Liver (tissue), 9 donors: ENCODE results near the gene HAGH. TPM values are rescaled to one million over a fixed set of nuclear protein-coding genes. Genes with fewer than 3 reads are reported as not detected.

Experiments used
- DNase-seq: peaks from one replicate; pipeline ENCODE4 v3.0.0-alpha.2; 2017; ENCODE audit warnings: low spot score
- H3K27ac ChIP-seq, 2 donors: one replicate each; pipeline ENCODE4 v1.7.0; 2013; ENCODE audit warnings: inconsistent platforms in 2 of 2, low read length in 2 of 2, control low read depth in 1 of 2, low read depth in 1 of 2, mild to moderate bottlenecking in 1 of 2
- H3K27me3 ChIP-seq, 4 donors: one replicate each; pipeline versions ENCODE4 v1.6.1 to v1.7.0; 2013; ENCODE audit warnings: low read length in 3 of 4, inconsistent platforms in 1 of 4, mild to moderate bottlenecking in 1 of 4, moderate library complexity in 1 of 4; ENCODE audit not compliant: control insufficient read depth in 4 of 4, insufficient read depth in 4 of 4
- H3K36me3 ChIP-seq, 4 donors: one replicate each; pipeline versions ENCODE4 v1.6.1 to v1.7.0; 2013; ENCODE audit warnings: low read length in 3 of 4, mild to moderate bottlenecking in 3 of 4, low read depth in 1 of 4, moderate library complexity in 1 of 4; ENCODE audit not compliant: control insufficient read depth in 4 of 4, insufficient read depth in 3 of 4
- H3K4me1 ChIP-seq, 4 donors: one replicate each; pipeline versions ENCODE4 v1.6.1 to v1.7.0; 2013; ENCODE audit warnings: low read length in 3 of 4, mild to moderate bottlenecking in 3 of 4, moderate library complexity in 1 of 4; ENCODE audit not compliant: control insufficient read depth in 4 of 4, insufficient read depth in 4 of 4
- H3K4me3 ChIP-seq, 3 donors: one replicate each; pipeline versions ENCODE4 v1.6.1 to v1.7.0; 2013; ENCODE audit warnings: low read length in 3 of 3, control low read depth in 1 of 3, low read depth in 1 of 3, mild to moderate bottlenecking in 1 of 3
- H3K9ac ChIP-seq, 2 donors: one replicate each; pipeline ENCODE4 v1.7.0; 2013; ENCODE audit warnings: low read length in 2 of 2, mild to moderate bottlenecking in 2 of 2, moderate library complexity in 2 of 2, control low read depth in 1 of 2, low read depth in 1 of 2
- H3K9me3 ChIP-seq, 4 donors: one replicate each; pipeline versions ENCODE4 v1.6.1 to v1.7.0; 2013; ENCODE audit warnings: low read length in 3 of 4; ENCODE audit not compliant: control insufficient read depth in 4 of 4
- EGR1 ChIP-seq, 2 donors: IDR thresholded peaks; 2 replicates each; pipeline ENCODE4 v1.6.1; 2016 to 2018; ENCODE audit warnings: antibody characterized with exemption in 2 of 2, low read depth in 2 of 2
- FOXA2 ChIP-seq: IDR thresholded peaks from 2 replicates; pipeline ENCODE4 v1.6.1; 2016; ENCODE audit warnings: antibody characterized with exemption
- GABPA ChIP-seq, 2 donors: IDR thresholded peaks in 1 of 2; conservative IDR thresholded peaks in 1 of 2; 2 replicates each; pipeline ENCODE4 v1.6.1; 2016; ENCODE audit warnings: antibody characterized with exemption in 2 of 2, mild to moderate bottlenecking in 1 of 2, moderate library complexity in 1 of 2
- HNF4A ChIP-seq, 2 donors: conservative IDR thresholded peaks; 2 replicates each; pipeline ENCODE4 v1.6.1; 2016; ENCODE audit warnings: antibody characterized with exemption in 2 of 2, mild to moderate bottlenecking in 2 of 2
- HNF4G ChIP-seq: IDR thresholded peaks from 2 replicates; pipeline ENCODE4 v1.6.1; 2016; ENCODE audit warnings: antibody characterized with exemption
- JUND ChIP-seq, 2 donors: IDR thresholded peaks; 2 replicates each; pipeline ENCODE4 v1.6.1; 2016; ENCODE audit warnings: antibody characterized with exemption in 2 of 2
- NR2F2 ChIP-seq: IDR thresholded peaks from 2 replicates; pipeline ENCODE4 v1.6.1; 2016; ENCODE audit warnings: antibody characterized with exemption
- RAD21 ChIP-seq, 2 donors: IDR thresholded peaks; 2 replicates each; pipeline ENCODE4 v1.6.1; 2016; ENCODE audit warnings: antibody characterized with exemption in 2 of 2, mild to moderate bottlenecking in 2 of 2
- RXRA ChIP-seq, 2 donors: IDR thresholded peaks; 2 replicates each; pipeline ENCODE4 v1.6.1; 2017 to 2018; ENCODE audit warnings: antibody characterized with exemption in 2 of 2, mild to moderate bottlenecking in 1 of 2
- TAF1 ChIP-seq: conservative IDR thresholded peaks from 2 replicates; pipeline ENCODE4 v1.6.1; 2016; ENCODE audit warnings: antibody characterized with exemption, mild to moderate bottlenecking
- YY1 ChIP-seq: IDR thresholded peaks from 2 replicates; pipeline ENCODE4 v1.6.1; 2016; ENCODE audit warnings: antibody characterized with exemption, mild to moderate bottlenecking
- WGBS: extraction: QIAGEN DNeasy Blood & Tissue Kit; methylation state at CpG from one replicate; pipeline ENCODE4 v1.1.7; 2013; 5-methylcytosine and 5-hydroxymethylcytosine counted together
- polyA plus RNA-seq, 2 donors: library from polyadenylated mRNA; stranded (reverse) in 1 of 2; unstranded in 1 of 2; fragments of 200-250 nt in 1 of 2; fragments of >200 nt in 1 of 2; fragmentation: Nextera tagmentation in 1 of 2; extraction: Ambion mirVana in 1 of 2; gene quantifications; one replicate each; pipeline versions ENCODE4 v1.2.1 to v1.2.3, GENCODE V29; 2013 to 2015
- total RNA-seq, 2 donors: library from RNA; depleted of rRNA; stranded (reverse); fragments of >200 nt; gene quantifications; one replicate each; pipeline ENCODE4 v1.2.3, GENCODE V29; 2014
- TF ChIP-seq, protein P1 (sequence below): IDR thresholded peaks from 2 replicates; pipeline ENCODE4 v1.6.1; 2016; ENCODE audit warnings: antibody characterized with exemption, mild to moderate bottlenecking
- TF ChIP-seq, protein P2 (sequence below): fragments of 150-350 bp; IDR thresholded peaks from 2 replicates; pipeline ENCODE4 v1.5.1; 2017; ENCODE audit warnings: improper control_type of control experiment, low read depth, low read length; ENCODE audit not compliant: missing input control
- TF ChIP-seq, protein P3 (sequence below): IDR thresholded peaks from 2 replicates; pipeline ENCODE4 v1.6.1; 2016; ENCODE audit warnings: antibody characterized with exemption
- donor health status: healthy.
- donor health status: healthy.
- donor health status: healthy.
- donor health status: healthy.
- donor health status: healthy.

HAGH gene
- total and polyA plus RNA-seq, 4 donors, result 169 to 252 (median 204) TPM

DNA sequence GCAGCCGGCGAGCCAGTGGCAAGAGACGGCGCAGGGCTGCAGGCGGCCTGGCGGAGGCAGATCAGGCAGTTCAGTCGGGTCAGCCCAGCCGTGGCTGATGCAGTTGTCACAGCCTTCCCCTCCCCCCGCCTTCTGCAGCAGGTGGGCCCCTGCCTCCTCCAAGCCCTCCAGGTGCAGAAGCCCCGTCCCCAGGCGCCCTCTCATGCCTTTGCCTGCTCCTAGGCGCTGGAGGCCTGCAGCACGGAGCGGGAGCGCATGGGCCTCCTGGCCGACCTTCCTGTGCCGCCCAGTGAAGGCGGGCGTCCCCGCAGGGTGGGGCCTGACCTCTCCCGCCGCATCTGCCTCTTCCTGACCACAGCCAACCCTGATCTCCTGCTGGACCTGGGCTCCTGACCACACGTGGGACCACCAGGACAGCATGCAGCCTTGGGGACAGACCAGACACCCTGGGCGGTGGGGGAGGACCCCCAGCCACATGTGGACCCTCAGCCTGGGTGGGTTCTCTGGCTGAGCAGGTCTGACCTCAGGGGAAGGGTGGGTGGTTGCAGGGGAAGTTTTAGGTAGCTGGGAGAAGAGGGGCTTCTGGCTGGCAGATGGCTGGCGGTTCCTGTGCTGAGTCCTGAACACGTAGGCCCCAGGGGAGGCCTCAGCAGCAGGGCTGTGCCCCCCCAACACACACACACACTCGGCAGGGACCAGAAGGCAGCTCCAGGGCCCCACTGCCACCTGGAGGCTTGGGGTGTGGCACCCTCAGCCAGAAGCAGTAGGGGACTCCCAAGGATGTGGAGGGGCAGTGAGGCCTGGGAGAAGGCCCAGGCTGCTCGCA is 50.6 kb downstream of the HAGH start:
- Histone ChIP-seq H3K36me3 (peaks cover 0 to 18% (median 10%) of the 10 kb centered on the region in 4 donors), H3K27ac (no peak overlapping the region), H3K9me3 (no peaks in the 10 kb centered on the region), H3K9ac (no peak overlapping the region), H3K4me1 (peaks cover 17 to 61% (median 42%) of the 10 kb centered on the region in 4 donors), H3K4me3 (no peak overlapping the region), H3K27me3 (no peaks in the 10 kb centered on the region)
- TF ChIP-seq JUND (IDR thresholded peaks at IDR 0.05), result no peak
- TF ChIP-seq HNF4G, result no peak
- TF ChIP-seq NR2F2, result no peak
- TF ChIP-seq, protein P1, sequence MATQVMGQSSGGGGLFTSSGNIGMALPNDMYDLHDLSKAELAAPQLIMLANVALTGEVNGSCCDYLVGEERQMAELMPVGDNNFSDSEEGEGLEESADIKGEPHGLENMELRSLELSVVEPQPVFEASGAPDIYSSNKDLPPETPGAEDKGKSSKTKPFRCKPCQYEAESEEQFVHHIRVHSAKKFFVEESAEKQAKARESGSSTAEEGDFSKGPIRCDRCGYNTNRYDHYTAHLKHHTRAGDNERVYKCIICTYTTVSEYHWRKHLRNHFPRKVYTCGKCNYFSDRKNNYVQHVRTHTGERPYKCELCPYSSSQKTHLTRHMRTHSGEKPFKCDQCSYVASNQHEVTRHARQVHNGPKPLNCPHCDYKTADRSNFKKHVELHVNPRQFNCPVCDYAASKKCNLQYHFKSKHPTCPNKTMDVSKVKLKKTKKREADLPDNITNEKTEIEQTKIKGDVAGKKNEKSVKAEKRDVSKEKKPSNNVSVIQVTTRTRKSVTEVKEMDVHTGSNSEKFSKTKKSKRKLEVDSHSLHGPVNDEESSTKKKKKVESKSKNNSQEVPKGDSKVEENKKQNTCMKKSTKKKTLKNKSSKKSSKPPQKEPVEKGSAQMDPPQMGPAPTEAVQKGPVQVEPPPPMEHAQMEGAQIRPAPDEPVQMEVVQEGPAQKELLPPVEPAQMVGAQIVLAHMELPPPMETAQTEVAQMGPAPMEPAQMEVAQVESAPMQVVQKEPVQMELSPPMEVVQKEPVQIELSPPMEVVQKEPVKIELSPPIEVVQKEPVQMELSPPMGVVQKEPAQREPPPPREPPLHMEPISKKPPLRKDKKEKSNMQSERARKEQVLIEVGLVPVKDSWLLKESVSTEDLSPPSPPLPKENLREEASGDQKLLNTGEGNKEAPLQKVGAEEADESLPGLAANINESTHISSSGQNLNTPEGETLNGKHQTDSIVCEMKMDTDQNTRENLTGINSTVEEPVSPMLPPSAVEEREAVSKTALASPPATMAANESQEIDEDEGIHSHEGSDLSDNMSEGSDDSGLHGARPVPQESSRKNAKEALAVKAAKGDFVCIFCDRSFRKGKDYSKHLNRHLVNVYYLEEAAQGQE, result no peak
- TF ChIP-seq YY1, result no peak
- TF ChIP-seq FOXA2, result no peak
- TF ChIP-seq TAF1, result no peak
- TF ChIP-seq EGR1 (IDR thresholded peaks at IDR 0.05; ENCODE audit: low read depth in 2 of 2), result no peak
- TF ChIP-seq GABPA (IDR thresholded peaks at IDR 0.05 in 1 of 2, conservative IDR thresholded peaks at IDR 0.05 in 1 of 2), result no peak
- no peak for TF ChIP-seq HNF4A (conservative IDR thresholded peaks at IDR 0.05)
- TF ChIP-seq RAD21 (IDR thresholded peaks at IDR 0.05), result no peak
- TF ChIP-seq, protein P2, sequence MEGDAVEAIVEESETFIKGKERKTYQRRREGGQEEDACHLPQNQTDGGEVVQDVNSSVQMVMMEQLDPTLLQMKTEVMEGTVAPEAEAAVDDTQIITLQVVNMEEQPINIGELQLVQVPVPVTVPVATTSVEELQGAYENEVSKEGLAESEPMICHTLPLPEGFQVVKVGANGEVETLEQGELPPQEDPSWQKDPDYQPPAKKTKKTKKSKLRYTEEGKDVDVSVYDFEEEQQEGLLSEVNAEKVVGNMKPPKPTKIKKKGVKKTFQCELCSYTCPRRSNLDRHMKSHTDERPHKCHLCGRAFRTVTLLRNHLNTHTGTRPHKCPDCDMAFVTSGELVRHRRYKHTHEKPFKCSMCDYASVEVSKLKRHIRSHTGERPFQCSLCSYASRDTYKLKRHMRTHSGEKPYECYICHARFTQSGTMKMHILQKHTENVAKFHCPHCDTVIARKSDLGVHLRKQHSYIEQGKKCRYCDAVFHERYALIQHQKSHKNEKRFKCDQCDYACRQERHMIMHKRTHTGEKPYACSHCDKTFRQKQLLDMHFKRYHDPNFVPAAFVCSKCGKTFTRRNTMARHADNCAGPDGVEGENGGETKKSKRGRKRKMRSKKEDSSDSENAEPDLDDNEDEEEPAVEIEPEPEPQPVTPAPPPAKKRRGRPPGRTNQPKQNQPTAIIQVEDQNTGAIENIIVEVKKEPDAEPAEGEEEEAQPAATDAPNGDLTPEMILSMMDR, result no peak
- no peak for TF ChIP-seq RXRA (IDR thresholded peaks at IDR 0.05)
- TF ChIP-seq, protein P3, sequence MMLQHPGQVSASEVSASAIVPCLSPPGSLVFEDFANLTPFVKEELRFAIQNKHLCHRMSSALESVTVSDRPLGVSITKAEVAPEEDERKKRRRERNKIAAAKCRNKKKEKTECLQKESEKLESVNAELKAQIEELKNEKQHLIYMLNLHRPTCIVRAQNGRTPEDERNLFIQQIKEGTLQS, result no peak
- DNase-seq, result no peak
- WGBS, result 82% methylated on average over 28 of the region's 28 CpGs

DNA sequence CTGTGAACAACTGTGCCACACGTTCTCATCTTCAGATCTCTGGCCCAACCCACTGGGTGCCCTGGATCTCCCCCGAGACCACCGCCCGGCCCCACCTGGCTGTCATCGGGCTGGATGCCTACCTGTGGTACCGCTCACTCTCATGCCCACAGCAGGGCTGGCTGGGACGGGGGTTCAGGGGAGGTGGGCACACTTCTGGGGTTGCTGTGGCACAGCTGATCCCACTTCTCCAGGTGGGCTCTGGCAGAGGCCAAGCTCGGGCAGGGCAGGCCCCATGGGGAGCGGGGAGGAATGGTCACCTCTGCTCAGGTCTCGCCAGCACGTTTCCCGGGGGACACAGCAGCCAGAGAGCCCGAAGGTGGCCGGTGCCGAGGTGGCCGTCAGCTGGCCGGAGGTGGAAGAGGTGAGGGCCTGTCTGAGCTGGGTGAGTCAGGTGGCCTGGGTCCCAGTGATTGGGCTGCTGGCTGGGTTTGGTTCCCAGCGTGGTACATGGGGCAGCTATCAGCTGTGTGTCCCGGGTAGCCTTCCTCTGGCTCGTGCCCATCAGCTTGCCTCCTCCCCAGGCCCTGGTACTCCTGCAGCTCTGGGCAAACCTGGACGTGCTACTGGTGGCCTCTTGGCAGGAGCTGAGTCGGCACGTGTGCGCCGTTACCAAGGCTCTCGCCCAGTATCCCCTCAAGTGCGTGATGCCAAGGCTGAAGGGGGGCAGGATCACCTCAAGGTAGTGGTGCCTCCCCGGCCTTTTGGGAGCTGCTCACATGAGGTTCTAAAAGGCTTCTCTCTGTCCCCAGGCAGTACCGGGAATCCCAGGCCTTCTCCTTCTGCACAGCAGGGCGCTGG is 51.4 kb downstream of the HAGH start:
- TF ChIP-seq HNF4G, result no peak
- no peaks in the 10 kb centered on the region for H3K27me3 ChIP-seq
- H3K9ac ChIP-seq, result no peak overlapping the region
- no peaks in the 10 kb centered on the region for H3K9me3 ChIP-seq
- 93% methylated on average over 30 of the region's 30 CpGs for WGBS
- no peak overlapping the region for H3K4me3 ChIP-seq
- DNase-seq, result no peak
- H3K4me1 ChIP-seq, result peaks cover 13 to 58% (median 38%) of the 10 kb centered on the region in 4 donors
- H3K27ac ChIP-seq, result no peak overlapping the region
- peaks cover 0 to 18% (median 10%) of the 10 kb centered on the region in 4 donors for H3K36me3 ChIP-seq
